Mesendoderm (in vitro differentiated cells): ENCODE measurements around the gene KCNQ1.
A peak's percentile ranks its signal among the peaks of the same experiment; 100 is the strongest.

ENCODE experiments used
- DNase-seq: peaks from one replicate; pipeline ENCODE4 v3.0.0; 2013
- H2AK5ac ChIP-seq: 2 replicates; pipeline ENCODE4 v1.6.1; 2013; ENCODE audit warnings: low read length, inconsistent platforms
- H2BK120ac ChIP-seq: 2 replicates; pipeline ENCODE4 v1.6.1; 2013; ENCODE audit warnings: low read depth, mild to moderate bottlenecking, low read length, moderate library complexity, mixed read lengths
- H2BK15ac ChIP-seq: replicated peaks from 2 replicates; pipeline ENCODE4 v1.6.1; 2013; ENCODE audit warnings: low read depth, mild to moderate bottlenecking, moderate library complexity
- H2BK5ac ChIP-seq: 2 replicates; pipeline ENCODE4 v1.6.1; 2013; ENCODE audit warnings: low read length, inconsistent platforms
- H3K18ac ChIP-seq: 2 replicates; pipeline ENCODE4 v1.6.1; 2013; ENCODE audit warnings: mild to moderate bottlenecking, low read length, mixed read lengths
- H3K23ac ChIP-seq: one replicate; pipeline ENCODE4 v1.6.1; 2013; ENCODE audit warnings: low read length
- H3K27ac ChIP-seq: 2 replicates; pipeline ENCODE4 v1.5.1; 2013; ENCODE audit warnings: low read depth, mild to moderate bottlenecking, inconsistent platforms, low read length, moderate library complexity
- H3K27me3 ChIP-seq: 2 replicates; pipeline ENCODE4 v1.6.1; 2013; ENCODE audit warnings: low read length, control low read depth, mild to moderate bottlenecking, inconsistent platforms; ENCODE audit not compliant: insufficient read depth, poor library complexity
- H3K36me3 ChIP-seq: 2 replicates; pipeline ENCODE4 v1.6.1; 2013; ENCODE audit warnings: low read length, inconsistent platforms; ENCODE audit not compliant: control insufficient read depth, insufficient read depth
- H3K4ac ChIP-seq: one replicate; pipeline ENCODE4 v1.6.1; 2013; ENCODE audit warnings: low read depth, mild to moderate bottlenecking, low read length, moderate library complexity
- H3K4me1 ChIP-seq: 2 replicates; pipeline ENCODE4 v1.6.1; 2013; ENCODE audit warnings: low read depth, low read length, inconsistent platforms; ENCODE audit not compliant: control insufficient read depth
- H3K4me2 ChIP-seq: 2 replicates; pipeline ENCODE4 v1.6.1; 2013; ENCODE audit warnings: low read length
- H3K4me3 ChIP-seq: 2 replicates; pipeline ENCODE4 v1.5.1; 2013; ENCODE audit warnings: mild to moderate bottlenecking, low read length
- H3K56ac ChIP-seq: one replicate; pipeline ENCODE4 v1.6.1; 2013; ENCODE audit warnings: low read length
- H3K79me1 ChIP-seq: 2 replicates; pipeline ENCODE4 v1.6.1; 2013; ENCODE audit warnings: low read length, inconsistent platforms
- H3K79me2 ChIP-seq: 2 replicates; pipeline ENCODE4 v1.6.1; 2013; ENCODE audit warnings: mild to moderate bottlenecking, low read length; ENCODE audit not compliant: control insufficient read depth, insufficient read depth
- H3K9ac ChIP-seq: 2 replicates; pipeline ENCODE4 v1.6.1; 2013; ENCODE audit warnings: low read length, inconsistent platforms
- H4K5ac ChIP-seq: one replicate; pipeline ENCODE4 v1.6.1; 2013; ENCODE audit warnings: low read length
- H4K8ac ChIP-seq: one replicate; pipeline ENCODE4 v1.6.1; 2013; ENCODE audit warnings: low read depth, mild to moderate bottlenecking, control low read depth, low read length, moderate library complexity
- WGBS: extraction: QIAGEN DNeasy Blood & Tissue Kit; methylation state at CpG from one replicate; pipeline ENCODE4 v1.1.7; 2013; ENCODE audit warnings: low lambda C conversion rate, missing lambda C conversion rate; ENCODE audit not compliant: insufficient coverage; ENCODE audit errors: extremely low coverage; 5-methylcytosine and 5-hydroxymethylcytosine counted together

The KCNQ1 gene

GRCh38 chr11:2776351-2777061, 331.7 kb downstream of the KCNQ1 start:
- Histone ChIP-seq H3K27ac (no peak overlapping the region), H3K4me2 (no peak overlapping the region), H3K79me1 (no peaks in the 10 kb centered on the region), H4K5ac (no peak overlapping the region), H3K9ac (no peak overlapping the region), H4K8ac (no peak overlapping the region), H2BK15ac (no peak overlapping the region), H3K23ac (no peak overlapping the region), H3K4me1 (no peaks in the 10 kb centered on the region), H3K36me3 (no peaks in the 10 kb centered on the region), H3K27me3 (no peaks in the 10 kb centered on the region), H2AK5ac (no peak overlapping the region), H3K56ac (no peak overlapping the region), H2BK5ac (no peak overlapping the region), H3K4me3 (no peak overlapping the region), H2BK120ac (no peak overlapping the region), H3K18ac (no peak overlapping the region), H3K4ac (no peak overlapping the region), H3K79me2 (no peaks in the 10 kb centered on the region)
- no CpG with 5 or more reads among the region's 19 CpGs for WGBS
- no peak for DNase-seq

GRCh38 chr11:2777386-2777785, 332.6 kb downstream of the KCNQ1 start:
- Histone ChIP-seq H3K27me3 (no peaks in the 10 kb centered on the region), H3K79me1 (no peaks in the 10 kb centered on the region), H3K23ac (no peak overlapping the region), H3K4me1 (no peaks in the 10 kb centered on the region), H2BK5ac (no peak overlapping the region), H3K4me3 (no peak overlapping the region), H2BK15ac (no peak overlapping the region), H3K9ac (no peak overlapping the region), H2BK120ac (no peak overlapping the region), H2AK5ac (no peak overlapping the region), H4K8ac (no peak overlapping the region), H3K36me3 (no peaks in the 10 kb centered on the region), H4K5ac (no peak overlapping the region), H3K56ac (no peak overlapping the region), H3K18ac (no peak overlapping the region), H3K79me2 (no peaks in the 10 kb centered on the region), H3K4me2 (no peak overlapping the region), H3K27ac (no peak overlapping the region), H3K4ac (no peak overlapping the region)
- DNase-seq, result peak; percentile 29
- no CpG with 5 or more reads among the region's 7 CpGs for WGBS

GRCh38 chr11:2777871-2778629, 333.2 kb downstream of the KCNQ1 start:
- H3K56ac ChIP-seq, result no peak overlapping the region
- H3K4me1 ChIP-seq, result no peaks in the 10 kb centered on the region
- H2AK5ac ChIP-seq, result no peak overlapping the region
- no peaks in the 10 kb centered on the region for H3K79me2 ChIP-seq
- H4K8ac ChIP-seq, result no peak overlapping the region
- no peak overlapping the region for H3K4me2 ChIP-seq
- no peak overlapping the region for H3K23ac ChIP-seq
- H3K4me3 ChIP-seq, result no peak overlapping the region
- H3K79me1 ChIP-seq, result no peaks in the 10 kb centered on the region
- no peaks in the 10 kb centered on the region for H3K27me3 ChIP-seq
- H2BK120ac ChIP-seq, result no peak overlapping the region
- no peak for DNase-seq
- H3K9ac ChIP-seq, result no peak overlapping the region
- no peak overlapping the region for H3K18ac ChIP-seq
- H3K27ac ChIP-seq, result no peak overlapping the region
- WGBS, result no CpG with 5 or more reads among the region's 27 CpGs
- H2BK15ac ChIP-seq, result no peak overlapping the region
- H3K36me3 ChIP-seq, result no peaks in the 10 kb centered on the region
- no peak overlapping the region for H4K5ac ChIP-seq
- H2BK5ac ChIP-seq, result no peak overlapping the region
- H3K4ac ChIP-seq, result no peak overlapping the region

GRCh38 chr11:2778630-2779498, 334.1 kb downstream of the KCNQ1 start:
- Histone ChIP-seq H3K79me1 (no peaks in the 10 kb centered on the region), H3K4me3 (no peak overlapping the region), H3K27me3 (no peaks in the 10 kb centered on the region), H3K4ac (no peak overlapping the region), H4K5ac (no peak overlapping the region), H3K18ac (no peak overlapping the region), H2BK15ac (no peak overlapping the region), H3K23ac (no peak overlapping the region), H3K36me3 (no peaks in the 10 kb centered on the region), H3K27ac (no peak overlapping the region), H3K79me2 (no peaks in the 10 kb centered on the region), H2BK5ac (no peak overlapping the region), H3K4me1 (no peaks in the 10 kb centered on the region), H2BK120ac (no peak overlapping the region), H4K8ac (no peak overlapping the region), H3K4me2 (no peak overlapping the region), H3K56ac (no peak overlapping the region), H2AK5ac (no peak overlapping the region), H3K9ac (no peak overlapping the region)
- no peak for DNase-seq
- WGBS, result no CpG with 5 or more reads among the region's 28 CpGs

GRCh38 chr11:2779499-2779980, 334.7 kb downstream of the KCNQ1 start:
- Histone ChIP-seq H2AK5ac (no peak overlapping the region), H4K5ac (no peak overlapping the region), H3K27ac (no peak overlapping the region), H2BK120ac (no peak overlapping the region), H3K4me2 (no peak overlapping the region), H3K79me2 (no peaks in the 10 kb centered on the region), H3K9ac (no peak overlapping the region), H3K79me1 (no peaks in the 10 kb centered on the region), H2BK5ac (no peak overlapping the region), H3K4ac (no peak overlapping the region), H3K4me3 (no peak overlapping the region), H3K4me1 (no peaks in the 10 kb centered on the region), H4K8ac (no peak overlapping the region), H3K23ac (no peak overlapping the region), H3K27me3 (no peaks in the 10 kb centered on the region), H3K18ac (no peak overlapping the region), H3K56ac (no peak overlapping the region), H3K36me3 (no peaks in the 10 kb centered on the region), H2BK15ac (no peak overlapping the region)
- WGBS, result no CpG with 5 or more reads among the region's 11 CpGs
- DNase-seq, result no peak
